Loucy (cell line): ENCODE measurements around the gene HRH3.

Experiments
- CTCF ChIP-seq: fragments of 200-600 bp; sonication (generic); conservative IDR thresholded peaks from 2 replicates; pipeline ENCODE4 v1.5.1; 2014; ENCODE audit warnings: mild to moderate bottlenecking, antibody characterized with exemption, low read length
- EZH2phosphoT487 ChIP-seq: fragments of 200-600 bp; IDR thresholded peaks from 2 replicates; pipeline ENCODE4 v1.6.1; 2018; ENCODE audit warnings: antibody characterized with exemption, mild to moderate bottlenecking, moderate library complexity, borderline replicate concordance

GRCh38 chr20:62240020-62240685 lies 20.1 kb upstream of the HRH3 start:
- TF ChIP-seq EZH2phosphoT487, result no peak
- TF ChIP-seq CTCF, result no peak
